HG03571 (cell line): Measurements from ENCODE around the gene OR2A14.
"Not testable (repeated sequence)": the region's sequence is repeated elsewhere in the genome, so short reads cannot be mapped to it uniquely, and the experiment has no call there.

ENCODE experiments used
- ATAC-seq: cut with Tn5 transposase; IDR thresholded peaks from one replicate; pipeline ENCODE4 v1.9.1; 2021; ENCODE audit not compliant: unreplicated experiment

OR2A14 gene

GRCh38 chr7:144122876-144123275 is at the start of gene OR2A14:
OR2A14 (plus strand) TSS chr7:144123176; CDS start chr7:144129113, 5,937 bp downstream.
- ATAC-seq = no peak

GRCh38 chr7:144074374-144074773 is 48.6 kb upstream of the OR2A14 start:
- no peak for ATAC-seq

- ATAC-seq = no peak
Measured at GRCh38 chr7:144085978-144086377, 37.0 kb upstream of the OR2A14 start, which contains the start of gene OR2A12. OR2A12 (plus strand) TSS chr7:144086278; CDS start chr7:144095108, 8,830 bp downstream.

- no peak for ATAC-seq
Measured at GRCh38 chr7:144086730-144087129, 36.2 kb upstream of the OR2A14 start.

- ATAC-seq = no peak
Measured at GRCh38 chr7:144087230-144087629, 35.7 kb upstream of the OR2A14 start.

- no peak for ATAC-seq
Measured at GRCh38 chr7:144090667-144091066, 32.3 kb upstream of the OR2A14 start.

GRCh38 chr7:144098776-144099175 is 24.2 kb upstream of the OR2A14 start:
- no peak for ATAC-seq

GRCh38 chr7:144100607-144101006 is 22.4 kb upstream of the OR2A14 start:
- ATAC-seq = no peak

GRCh38 chr7:144102041-144102440 is 20.9 kb upstream of the OR2A14 start:
- ATAC-seq = no peak

- no peak for ATAC-seq
Measured at GRCh38 chr7:144105211-144105610, 17.8 kb upstream of the OR2A14 start.

- ATAC-seq = no peak
Measured at GRCh38 chr7:144109283-144109682, 13.7 kb upstream of the OR2A14 start, which contains the start of gene OR2A2. OR2A2 (plus strand) TSS chr7:144109583; CDS start chr7:144109583, 0 bp downstream.

GRCh38 chr7:144110272-144110671 is 12.7 kb upstream of the OR2A14 start:
- no peak for ATAC-seq

GRCh38 chr7:144113651-144114050 is 9.3 kb upstream of the OR2A14 start:
- no peak for ATAC-seq

- no peak for ATAC-seq
Measured at GRCh38 chr7:144118341-144118740, 4.6 kb upstream of the OR2A14 start.

GRCh38 chr7:144127714-144128334 is 4.8 kb downstream of the OR2A14 start:
- ATAC-seq = peak; percentile 100

- ATAC-seq = not testable (repeated sequence)
Measured at GRCh38 chr7:144129601-144130000, 6.6 kb downstream of the OR2A14 start.

- no peak for ATAC-seq
Measured at GRCh38 chr7:144130730-144131129, 7.8 kb downstream of the OR2A14 start.

GRCh38 chr7:144132262-144132661 is 9.3 kb downstream of the OR2A14 start:
- ATAC-seq = no peak

- no peak for ATAC-seq
Measured at GRCh38 chr7:144133307-144133706, 10.3 kb downstream of the OR2A14 start.

- no peak for ATAC-seq
Measured at GRCh38 chr7:144134116-144134515, 11.1 kb downstream of the OR2A14 start.

- no peak for ATAC-seq
Measured at GRCh38 chr7:144137501-144137900, 14.5 kb downstream of the OR2A14 start.

- ATAC-seq = no peak
Measured at GRCh38 chr7:144142187-144142586, 19.2 kb downstream of the OR2A14 start.

GRCh38 chr7:144144426-144144825 is 21.4 kb downstream of the OR2A14 start:
- no peak for ATAC-seq
